HCT116 (cell line): Measurements from ENCODE around the gene NSMCE4A. TPM values are rescaled to one million over a fixed set of nuclear protein-coding genes. Genes with fewer than 3 reads are reported as not detected.

ENCODE experiments used
- ATAC-seq: fragments of 200-7000 bp; cut with Tn5 transposase; 2 replicates; pipeline ENCODE4 v1.9.1; 2020; ENCODE audit warnings: mild to moderate bottlenecking, moderate library complexity
- BruUV-seq: library from RNA; stranded (reverse); fragments of 400-500 nt; replicated peaks from 2 replicates; lab custom pipeline; 2021; lab: Mats Ljungman, UMichigan
- CTCF ChIA-PET: fragments of 300-600 bp; sonication (Branson Sonifier 250); formaldehyde crosslinking; loops from one replicate; lab custom pipeline; 2021; ENCODE audit warnings: antibody characterized with exemption; lab: Charles Lee
- POLR2A ChIA-PET: fragments of 300-600, 350-600 bp; sonication (Branson Sonifier 250); formaldehyde crosslinking; loops from one replicate; lab custom pipeline; 2021; ENCODE audit warnings: antibody characterized with exemption; lab: Charles Lee
- RAD21 ChIA-PET, 2 experiments: fragments of 300-600 bp; sonication (Branson Sonifier 250); formaldehyde crosslinking; loops; one replicate each; lab custom pipeline; 2023; ENCODE audit warnings: low total read pairs in 2 of 2; ENCODE audit not compliant: uncharacterized antibody in 2 of 2, unreplicated experiment in 2 of 2, low non-redundant PET in 1 of 2; lab: Charles Lee
- DNase-seq: peaks from one replicate; pipeline ENCODE4 v3.0.0-alpha.2; 2010; ENCODE audit warnings: low read depth, low spot score
- H2AFZ ChIP-seq: fragments of 200-600 bp; shearing (Covaris generic), sonication (generic); 2 replicates; pipeline ENCODE4 v1.6.1; 2017; ENCODE audit warnings: low read depth, mixed run types, mixed read lengths, antibody characterized with exemption, low read length; ENCODE audit not compliant: poor library complexity, severe bottlenecking
- H3K27ac ChIP-seq: 2 replicates; pipeline ENCODE4 v1.5.1; 2012; ENCODE audit warnings: low read depth, low read length
- H3K27me3 ChIP-seq: fragments of 200-600 bp; sonication (generic); 2 replicates; pipeline ENCODE4 v1.6.1; 2016; ENCODE audit warnings: mixed run types, low read length, mixed read lengths; ENCODE audit not compliant: insufficient read depth
- H3K36me3 ChIP-seq, 2 experiments: fragments of 200-500 bp in 1 of 2; fragments of 200-600 bp in 1 of 2; sonication (Bioruptor generic) in 1 of 2; sonication (generic) in 1 of 2; 2 replicates each; pipeline versions ENCODE4 v1.5.1 to v1.6.1; 2014 to 2016; ENCODE audit warnings: low read length in 2 of 2, inconsistent platforms in 1 of 2, mixed read lengths in 1 of 2, mixed run types in 1 of 2; ENCODE audit not compliant: insufficient read depth in 2 of 2, control insufficient read depth in 1 of 2
- H3K4me1 ChIP-seq, 2 experiments: fragments of 200-600 bp in 1 of 2; sonication (generic) in 1 of 2; 2 replicates each; pipeline versions ENCODE4 v1.5.1 to v1.6.1; 2012 to 2017; ENCODE audit warnings: low read length in 2 of 2, inconsistent platforms in 1 of 2, mild to moderate bottlenecking in 1 of 2, mixed read lengths in 1 of 2, mixed run types in 1 of 2, moderate library complexity in 1 of 2; ENCODE audit not compliant: insufficient read depth in 2 of 2, control insufficient read depth in 1 of 2
- H3K4me2 ChIP-seq: fragments of 200-600 bp; sonication (generic); 2 replicates; pipeline ENCODE4 v1.6.1; 2017; ENCODE audit warnings: mixed run types, low read length, mixed read lengths
- H3K4me3 ChIP-seq, 2 experiments: fragments of 200-600 bp in 1 of 2; sonication (generic) in 1 of 2; replicated peaks in 1 of 2; 2 replicates each; pipeline ENCODE4 v1.5.1; 2011 to 2016; ENCODE audit warnings: low read length in 2 of 2, control low read depth in 1 of 2, low read depth in 1 of 2, mild to moderate bottlenecking in 1 of 2, mixed read lengths in 1 of 2, mixed run types in 1 of 2
- H3K79me2 ChIP-seq: fragments of 200-600 bp; sonication (generic); 2 replicates; pipeline ENCODE4 v1.6.1; 2017; ENCODE audit warnings: mild to moderate bottlenecking, mixed run types, low read length, moderate library complexity, mixed read lengths; ENCODE audit not compliant: insufficient read depth
- H3K9ac ChIP-seq: fragments of 200-600 bp; sonication (generic); 2 replicates; pipeline ENCODE4 v1.6.1; 2016; ENCODE audit warnings: low read length, mixed read lengths
- H3K9me2 ChIP-seq: fragments of 200-600 bp; sonication (generic), shearing (Covaris generic); 2 replicates; pipeline ENCODE4 v1.6.1; 2017; ENCODE audit warnings: mixed run types, mild to moderate bottlenecking, moderate library complexity; ENCODE audit not compliant: insufficient read depth
- H3K9me3 ChIP-seq, 2 experiments: fragments of 200-500 bp in 1 of 2; fragments of 200-600 bp in 1 of 2; sonication (Bioruptor generic) in 1 of 2; sonication (generic) in 1 of 2; 2 replicates each; pipeline ENCODE4 v1.6.1; 2014 to 2017; ENCODE audit warnings: low read length in 2 of 2, mixed read lengths in 2 of 2, inconsistent platforms in 1 of 2, low read depth in 1 of 2, mild to moderate bottlenecking in 1 of 2, mixed run types in 1 of 2, moderate library complexity in 1 of 2; ENCODE audit not compliant: control insufficient read depth in 1 of 2, insufficient read depth in 1 of 2
- H4K20me1 ChIP-seq: fragments of 200-600 bp; sonication (generic), shearing (Covaris generic); 2 replicates; pipeline ENCODE4 v1.6.1; 2017; ENCODE audit warnings: mixed run types, mild to moderate bottlenecking, moderate library complexity; ENCODE audit not compliant: insufficient read depth
- CBX3 ChIP-seq: IDR thresholded peaks from 2 replicates; pipeline ENCODE4 v1.6.1; 2012; ENCODE audit warnings: low read depth
- EGR1 ChIP-seq: IDR thresholded peaks from 2 replicates; pipeline ENCODE4 v1.6.1; 2012; ENCODE audit warnings: low read depth
- ELF1 ChIP-seq: IDR thresholded peaks from 2 replicates; pipeline ENCODE4 v1.6.1; 2012; ENCODE audit warnings: low read depth, borderline replicate concordance
- EZH2 ChIP-seq: fragments of 200-600 bp; sonication (generic); IDR thresholded peaks from 2 replicates; pipeline ENCODE4 v1.6.1; 2017; ENCODE audit warnings: antibody characterized with exemption, mixed run types
- EZH2phosphoT487 ChIP-seq: fragments of 200-600 bp; IDR thresholded peaks from 2 replicates; pipeline ENCODE4 v1.6.1; 2018; ENCODE audit warnings: antibody characterized with exemption, borderline replicate concordance
- FOSL1 ChIP-seq: IDR thresholded peaks from 2 replicates; pipeline ENCODE4 v1.6.1; 2012; ENCODE audit warnings: low read depth
- JUND ChIP-seq: IDR thresholded peaks from 2 replicates; pipeline ENCODE4 v1.6.1; 2012
- ZFX ChIP-seq: fragments of 450-650 bp; IDR thresholded peaks from 2 replicates; pipeline ENCODE4 v1.6.1; 2017
- ZNF274 ChIP-seq: fragments of 200-500 bp; sonication (Bioruptor generic); IDR thresholded peaks from 2 replicates; pipeline ENCODE4 v1.6.1; 2014; ENCODE audit warnings: mild to moderate bottlenecking, low read depth, low read length, inconsistent platforms
- intact Hi-C: fragments of 100-400 bp; cut with micrococcal nuclease; formaldehyde crosslinking; loops from 2 replicates; pipeline ENCODE4 v1.10.0; 2022
- total RNA-seq: library from RNA; stranded (reverse); gene quantifications from one replicate; pipeline ENCODE4 v1.2.1, GENCODE V29; 2021; ENCODE audit not compliant: unreplicated experiment
- TF ChIP-seq, protein P1 (sequence below): IDR thresholded peaks from 2 replicates; pipeline ENCODE4 v1.6.1; 2011; ENCODE audit warnings: mild to moderate bottlenecking, low read length, moderate library complexity; ENCODE audit not compliant: insufficient replicate concordance; ENCODE audit errors: extremely low read depth
- TF ChIP-seq, protein P2 (sequence below): IDR thresholded peaks from 2 replicates; pipeline ENCODE4 v1.6.1; 2012

The NSMCE4A gene
- total RNA-seq, 1 experiment from 2014 or later, result 70.6 TPM

DNA sequence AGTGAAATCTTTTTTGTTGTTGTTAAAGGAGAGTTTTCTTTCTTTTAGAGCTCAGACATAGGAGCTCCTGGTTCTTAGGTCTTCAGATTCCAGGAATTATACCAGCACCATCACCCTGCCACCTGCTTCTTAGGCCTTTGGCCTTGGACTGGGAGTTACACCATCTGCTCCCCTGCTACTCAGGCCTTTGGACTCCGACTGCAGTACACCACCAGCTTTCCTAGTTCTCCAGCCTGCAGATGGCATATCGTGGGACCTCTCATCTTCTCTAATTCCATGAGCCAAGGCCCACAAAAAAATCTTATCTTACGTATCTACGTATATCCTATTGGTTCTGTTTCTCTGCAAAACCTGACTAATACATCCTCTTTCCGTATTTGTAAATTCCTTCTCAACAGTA lies 8.8 kb upstream of the NSMCE4A start:
- RAD21 ChIA-PET, result no interaction called here
- no peak overlapping the region for H3K9ac ChIP-seq
- H3K4me1 ChIP-seq, result peaks cover 18 to 23% of the 10 kb centered on the region in 2 experiments
- TF ChIP-seq, protein P1, sequence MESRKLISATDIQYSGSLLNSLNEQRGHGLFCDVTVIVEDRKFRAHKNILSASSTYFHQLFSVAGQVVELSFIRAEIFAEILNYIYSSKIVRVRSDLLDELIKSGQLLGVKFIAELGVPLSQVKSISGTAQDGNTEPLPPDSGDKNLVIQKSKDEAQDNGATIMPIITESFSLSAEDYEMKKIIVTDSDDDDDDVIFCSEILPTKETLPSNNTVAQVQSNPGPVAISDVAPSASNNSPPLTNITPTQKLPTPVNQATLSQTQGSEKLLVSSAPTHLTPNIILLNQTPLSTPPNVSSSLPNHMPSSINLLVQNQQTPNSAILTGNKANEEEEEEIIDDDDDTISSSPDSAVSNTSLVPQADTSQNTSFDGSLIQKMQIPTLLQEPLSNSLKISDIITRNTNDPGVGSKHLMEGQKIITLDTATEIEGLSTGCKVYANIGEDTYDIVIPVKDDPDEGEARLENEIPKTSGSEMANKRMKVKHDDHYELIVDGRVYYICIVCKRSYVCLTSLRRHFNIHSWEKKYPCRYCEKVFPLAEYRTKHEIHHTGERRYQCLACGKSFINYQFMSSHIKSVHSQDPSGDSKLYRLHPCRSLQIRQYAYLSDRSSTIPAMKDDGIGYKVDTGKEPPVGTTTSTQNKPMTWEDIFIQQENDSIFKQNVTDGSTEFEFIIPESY, result no peak
- TF ChIP-seq EGR1 (no peak), CBX3 (no peak), ZNF274 (no peak), EZH2 (no peak), JUND (no peak), FOSL1 (no peak), EZH2phosphoT487 (no peak), ZFX (no peak), ELF1 (no peak)
- TF ChIP-seq, protein P2, sequence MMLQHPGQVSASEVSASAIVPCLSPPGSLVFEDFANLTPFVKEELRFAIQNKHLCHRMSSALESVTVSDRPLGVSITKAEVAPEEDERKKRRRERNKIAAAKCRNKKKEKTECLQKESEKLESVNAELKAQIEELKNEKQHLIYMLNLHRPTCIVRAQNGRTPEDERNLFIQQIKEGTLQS, result no peak
- TF ChIP-seq, all 23 proteins: peak for 0
- ATAC-seq (no peak), DNase-seq (no peak)
- Histone ChIP-seq H3K9me2 (no peaks in the 10 kb centered on the region), H3K4me2 (no peak overlapping the region), H3K79me2 (no peaks in the 10 kb centered on the region), H4K20me1 (no peaks in the 10 kb centered on the region), H3K27ac (no peak overlapping the region), H3K9me3 (peaks cover 14 to 16% of the 10 kb centered on the region in 2 experiments; a peak in 2 of 4 replicates), H3K36me3 (no peaks in the 10 kb centered on the region), H3K4me3 (no peak overlapping the region), H2AFZ (no peak overlapping the region), H3K27me3 (no peaks in the 10 kb centered on the region)
- no TSS peak for BruUV-seq
- CTCF ChIA-PET, result no interaction called here
- POLR2A ChIA-PET, result interaction anchor here (0.6 kb wide), 1 partner anchor 40 kb away, joined by 3 read pairs; no protein-coding TSS in a partner anchor
- intact Hi-C loops, result no loop called here
